HCT116 (cell line): ENCODE data around the gene FGF11. TPM values are rescaled to one million over a fixed set of nuclear protein-coding genes. Genes with fewer than 3 reads are reported as not detected.

Source experiments
- ATAC-seq: fragments of 200-7000 bp; cut with Tn5 transposase; 2 replicates; pipeline ENCODE4 v1.9.1; 2020; ENCODE audit warnings: mild to moderate bottlenecking, moderate library complexity
- BruUV-seq: library from RNA; stranded (reverse); fragments of 400-500 nt; replicated peaks from 2 replicates; lab custom pipeline; 2021; lab: Mats Ljungman, UMichigan
- CTCF ChIA-PET: fragments of 300-600 bp; sonication (Branson Sonifier 250); formaldehyde crosslinking; loops from one replicate; lab custom pipeline; 2021; ENCODE audit warnings: antibody characterized with exemption; lab: Charles Lee
- POLR2A ChIA-PET: fragments of 300-600, 350-600 bp; sonication (Branson Sonifier 250); formaldehyde crosslinking; loops from one replicate; lab custom pipeline; 2021; ENCODE audit warnings: antibody characterized with exemption; lab: Charles Lee
- RAD21 ChIA-PET, 2 experiments: fragments of 300-600 bp; sonication (Branson Sonifier 250); formaldehyde crosslinking; loops; one replicate each; lab custom pipeline; 2023; ENCODE audit warnings: low total read pairs in 2 of 2; ENCODE audit not compliant: uncharacterized antibody in 2 of 2, unreplicated experiment in 2 of 2, low non-redundant PET in 1 of 2; lab: Charles Lee
- DNase-seq: peaks from one replicate; pipeline ENCODE4 v3.0.0-alpha.2; 2010; ENCODE audit warnings: low read depth, low spot score
- H2AFZ ChIP-seq: fragments of 200-600 bp; shearing (Covaris generic), sonication (generic); 2 replicates; pipeline ENCODE4 v1.6.1; 2017; ENCODE audit warnings: low read depth, mixed run types, mixed read lengths, antibody characterized with exemption, low read length; ENCODE audit not compliant: poor library complexity, severe bottlenecking
- H3K27ac ChIP-seq: 2 replicates; pipeline ENCODE4 v1.5.1; 2012; ENCODE audit warnings: low read depth, low read length
- H3K27me3 ChIP-seq: fragments of 200-600 bp; sonication (generic); 2 replicates; pipeline ENCODE4 v1.6.1; 2016; ENCODE audit warnings: mixed run types, low read length, mixed read lengths; ENCODE audit not compliant: insufficient read depth
- H3K36me3 ChIP-seq, 2 experiments: fragments of 200-500 bp in 1 of 2; fragments of 200-600 bp in 1 of 2; sonication (Bioruptor generic) in 1 of 2; sonication (generic) in 1 of 2; 2 replicates each; pipeline versions ENCODE4 v1.5.1 to v1.6.1; 2014 to 2016; ENCODE audit warnings: low read length in 2 of 2, inconsistent platforms in 1 of 2, mixed read lengths in 1 of 2, mixed run types in 1 of 2; ENCODE audit not compliant: insufficient read depth in 2 of 2, control insufficient read depth in 1 of 2
- H3K4me1 ChIP-seq, 2 experiments: fragments of 200-600 bp in 1 of 2; sonication (generic) in 1 of 2; 2 replicates each; pipeline versions ENCODE4 v1.5.1 to v1.6.1; 2012 to 2017; ENCODE audit warnings: low read length in 2 of 2, inconsistent platforms in 1 of 2, mild to moderate bottlenecking in 1 of 2, mixed read lengths in 1 of 2, mixed run types in 1 of 2, moderate library complexity in 1 of 2; ENCODE audit not compliant: insufficient read depth in 2 of 2, control insufficient read depth in 1 of 2
- H3K4me2 ChIP-seq: fragments of 200-600 bp; sonication (generic); 2 replicates; pipeline ENCODE4 v1.6.1; 2017; ENCODE audit warnings: mixed run types, low read length, mixed read lengths
- H3K4me3 ChIP-seq, 2 experiments: fragments of 200-600 bp in 1 of 2; sonication (generic) in 1 of 2; replicated peaks in 1 of 2; 2 replicates each; pipeline ENCODE4 v1.5.1; 2011 to 2016; ENCODE audit warnings: low read length in 2 of 2, control low read depth in 1 of 2, low read depth in 1 of 2, mild to moderate bottlenecking in 1 of 2, mixed read lengths in 1 of 2, mixed run types in 1 of 2
- H3K79me2 ChIP-seq: fragments of 200-600 bp; sonication (generic); 2 replicates; pipeline ENCODE4 v1.6.1; 2017; ENCODE audit warnings: mild to moderate bottlenecking, mixed run types, low read length, moderate library complexity, mixed read lengths; ENCODE audit not compliant: insufficient read depth
- H3K9ac ChIP-seq: fragments of 200-600 bp; sonication (generic); 2 replicates; pipeline ENCODE4 v1.6.1; 2016; ENCODE audit warnings: low read length, mixed read lengths
- H3K9me2 ChIP-seq: fragments of 200-600 bp; sonication (generic), shearing (Covaris generic); 2 replicates; pipeline ENCODE4 v1.6.1; 2017; ENCODE audit warnings: mixed run types, mild to moderate bottlenecking, moderate library complexity; ENCODE audit not compliant: insufficient read depth
- H3K9me3 ChIP-seq, 2 experiments: fragments of 200-500 bp in 1 of 2; fragments of 200-600 bp in 1 of 2; sonication (Bioruptor generic) in 1 of 2; sonication (generic) in 1 of 2; 2 replicates each; pipeline ENCODE4 v1.6.1; 2014 to 2017; ENCODE audit warnings: low read length in 2 of 2, mixed read lengths in 2 of 2, inconsistent platforms in 1 of 2, low read depth in 1 of 2, mild to moderate bottlenecking in 1 of 2, mixed run types in 1 of 2, moderate library complexity in 1 of 2; ENCODE audit not compliant: control insufficient read depth in 1 of 2, insufficient read depth in 1 of 2
- H4K20me1 ChIP-seq: fragments of 200-600 bp; sonication (generic), shearing (Covaris generic); 2 replicates; pipeline ENCODE4 v1.6.1; 2017; ENCODE audit warnings: mixed run types, mild to moderate bottlenecking, moderate library complexity; ENCODE audit not compliant: insufficient read depth
- CEBPB ChIP-seq: IDR thresholded peaks from 2 replicates; pipeline ENCODE4 v1.6.1; 2012; ENCODE audit warnings: low read depth
- EZH2phosphoT487 ChIP-seq: fragments of 200-600 bp; IDR thresholded peaks from 2 replicates; pipeline ENCODE4 v1.6.1; 2018; ENCODE audit warnings: antibody characterized with exemption, borderline replicate concordance
- FOSL1 ChIP-seq: IDR thresholded peaks from 2 replicates; pipeline ENCODE4 v1.6.1; 2012; ENCODE audit warnings: low read depth
- POLR2A ChIP-seq: IDR thresholded peaks from 2 replicates; pipeline ENCODE4 v1.7.0; 2011; ENCODE audit warnings: borderline replicate concordance; ENCODE audit not compliant: insufficient read depth, insufficient read length; ENCODE audit errors: extremely low read depth
- YY1 ChIP-seq: IDR thresholded peaks from 2 replicates; pipeline ENCODE4 v1.6.1; 2011; ENCODE audit warnings: low read length, low read depth, moderate library complexity, mild to moderate bottlenecking; ENCODE audit not compliant: insufficient replicate concordance; ENCODE audit errors: extremely low read depth
- ZFX ChIP-seq: fragments of 450-650 bp; IDR thresholded peaks from 2 replicates; pipeline ENCODE4 v1.6.1; 2017
- ZNF274 ChIP-seq: fragments of 200-500 bp; sonication (Bioruptor generic); IDR thresholded peaks from 2 replicates; pipeline ENCODE4 v1.6.1; 2014; ENCODE audit warnings: mild to moderate bottlenecking, low read depth, low read length, inconsistent platforms
- intact Hi-C: fragments of 100-400 bp; cut with micrococcal nuclease; formaldehyde crosslinking; loops from 2 replicates; pipeline ENCODE4 v1.10.0; 2022
- total RNA-seq: library from RNA; stranded (reverse); gene quantifications from one replicate; pipeline ENCODE4 v1.2.1, GENCODE V29; 2021; ENCODE audit not compliant: unreplicated experiment
- TF ChIP-seq, protein P1 (sequence below): IDR thresholded peaks from 2 replicates; pipeline ENCODE4 v1.6.1; 2012
- TF ChIP-seq, protein P2 (sequence below): IDR thresholded peaks from 2 replicates; pipeline ENCODE4 v1.6.1; 2012

Gene FGF11
- total RNA-seq, 1 experiment from 2014 or later, result 6.1 TPM

DNA sequence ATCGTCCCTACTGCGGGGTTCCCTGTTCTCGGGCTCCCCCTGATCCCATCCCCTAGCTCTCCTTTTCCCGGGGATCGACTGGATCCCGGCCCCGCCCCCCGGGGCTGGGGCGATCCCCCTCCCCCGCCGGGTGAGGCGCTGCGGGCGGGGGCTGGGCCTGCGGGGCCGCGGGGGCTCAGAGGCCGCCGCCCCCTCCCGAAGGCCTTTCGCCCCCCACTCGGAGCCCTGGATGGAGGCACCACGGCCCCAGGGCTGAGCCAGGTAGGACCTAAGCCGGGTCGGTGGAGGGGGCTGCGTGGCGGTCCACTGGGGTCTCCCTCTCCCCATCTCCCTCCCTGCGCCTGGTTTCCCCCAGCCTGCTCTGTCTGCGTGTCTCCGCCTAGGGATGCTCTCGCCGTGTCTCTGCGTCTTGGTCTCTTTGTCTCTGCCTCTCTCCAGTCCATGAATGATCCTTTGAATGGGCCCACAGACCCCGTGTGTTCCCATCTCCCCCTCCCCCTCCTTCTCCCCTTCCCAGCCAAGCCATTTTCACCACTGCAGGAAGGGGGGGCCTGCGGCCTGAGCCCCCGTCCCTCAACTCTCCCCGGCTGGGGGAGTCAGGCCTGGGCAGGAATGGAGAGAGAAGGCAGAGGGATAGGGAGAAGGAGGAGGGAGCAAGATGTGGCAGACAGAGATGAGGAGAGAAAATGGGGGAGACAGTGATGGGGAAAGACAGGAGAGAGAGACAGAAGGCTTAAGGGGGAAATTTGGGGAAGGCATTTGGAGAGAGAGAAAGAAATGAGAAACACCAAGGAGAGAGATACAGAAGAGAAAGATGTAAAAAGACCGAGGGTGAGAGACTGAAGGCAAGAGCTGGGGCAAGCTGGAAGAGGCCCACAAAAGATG lies 33.7 kb upstream of the FGF11 start:
- Histone ChIP-seq H3K4me3 (peak overlapping the region; percentile 61 to 72), H3K9ac (peak overlapping the region; percentile 84), H3K27ac (peak overlapping the region; percentile 70), H3K36me3 (peaks cover 0 to 6% of the 10 kb centered on the region in 2 experiments; a peak in 1 of 4 replicates), H3K27me3 (no peaks in the 10 kb centered on the region), H3K9me3 (no peaks in the 10 kb centered on the region), H3K9me2 (no peaks in the 10 kb centered on the region), H2AFZ (no peak overlapping the region), H3K4me1 (peaks cover 23 to 36% of the 10 kb centered on the region in 2 experiments), H3K4me2 (peak overlapping the region; percentile 81), H4K20me1 (no peaks in the 10 kb centered on the region), H3K79me2 (peaks cover 8% of the 10 kb centered on the region)
- ChIA-PET CTCF (no interaction called here), POLR2A (no interaction called here), RAD21 (no interaction called here)
- DNase-seq, result no peak
- TSS peak; percentile 65 for BruUV-seq
- ATAC-seq, result no peak
- TF ChIP-seq, protein P1, sequence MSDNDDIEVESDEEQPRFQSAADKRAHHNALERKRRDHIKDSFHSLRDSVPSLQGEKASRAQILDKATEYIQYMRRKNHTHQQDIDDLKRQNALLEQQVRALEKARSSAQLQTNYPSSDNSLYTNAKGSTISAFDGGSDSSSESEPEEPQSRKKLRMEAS, result no peak
- TF ChIP-seq, protein P2, sequence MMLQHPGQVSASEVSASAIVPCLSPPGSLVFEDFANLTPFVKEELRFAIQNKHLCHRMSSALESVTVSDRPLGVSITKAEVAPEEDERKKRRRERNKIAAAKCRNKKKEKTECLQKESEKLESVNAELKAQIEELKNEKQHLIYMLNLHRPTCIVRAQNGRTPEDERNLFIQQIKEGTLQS, result no peak
- no peak for TF ChIP-seq FOSL1
- TF ChIP-seq ZFX, result no peak
- no peak for TF ChIP-seq CEBPB
- TF ChIP-seq EZH2phosphoT487, result no peak
- TF ChIP-seq YY1, result no peak
- TF ChIP-seq POLR2A, result no peak
- no peak for TF ChIP-seq ZNF274
- intact Hi-C loops, result no loop called here
